HCT116 (cell line): ENCODE data around the gene GDI1. TPM values are rescaled to one million over a fixed set of nuclear protein-coding genes. Genes with fewer than 3 reads are reported as not detected.
A peak's percentile ranks its signal among the peaks of the same experiment; 100 is the strongest.

ENCODE experiments used
- ATAC-seq: fragments of 200-7000 bp; cut with Tn5 transposase; 2 replicates; pipeline ENCODE4 v1.9.1; 2020; ENCODE audit warnings: mild to moderate bottlenecking, moderate library complexity
- BruUV-seq: library from RNA; stranded (reverse); fragments of 400-500 nt; replicated peaks from 2 replicates; lab custom pipeline; 2021; lab: Mats Ljungman, UMichigan
- CTCF ChIA-PET: fragments of 300-600 bp; sonication (Branson Sonifier 250); formaldehyde crosslinking; loops from one replicate; lab custom pipeline; 2021; ENCODE audit warnings: antibody characterized with exemption; lab: Charles Lee
- POLR2A ChIA-PET: fragments of 300-600, 350-600 bp; sonication (Branson Sonifier 250); formaldehyde crosslinking; loops from one replicate; lab custom pipeline; 2021; ENCODE audit warnings: antibody characterized with exemption; lab: Charles Lee
- RAD21 ChIA-PET, 2 experiments: fragments of 300-600 bp; sonication (Branson Sonifier 250); formaldehyde crosslinking; loops; one replicate each; lab custom pipeline; 2023; ENCODE audit warnings: low total read pairs in 2 of 2; ENCODE audit not compliant: uncharacterized antibody in 2 of 2, unreplicated experiment in 2 of 2, low non-redundant PET in 1 of 2; lab: Charles Lee
- DNase-seq: peaks from one replicate; pipeline ENCODE4 v3.0.0-alpha.2; 2010; ENCODE audit warnings: low read depth, low spot score
- H2AFZ ChIP-seq: fragments of 200-600 bp; shearing (Covaris generic), sonication (generic); 2 replicates; pipeline ENCODE4 v1.6.1; 2017; ENCODE audit warnings: low read depth, mixed run types, mixed read lengths, antibody characterized with exemption, low read length; ENCODE audit not compliant: poor library complexity, severe bottlenecking
- H3K27ac ChIP-seq: 2 replicates; pipeline ENCODE4 v1.5.1; 2012; ENCODE audit warnings: low read depth, low read length
- H3K27me3 ChIP-seq: fragments of 200-600 bp; sonication (generic); 2 replicates; pipeline ENCODE4 v1.6.1; 2016; ENCODE audit warnings: mixed run types, low read length, mixed read lengths; ENCODE audit not compliant: insufficient read depth
- H3K36me3 ChIP-seq, 2 experiments: fragments of 200-500 bp in 1 of 2; fragments of 200-600 bp in 1 of 2; sonication (Bioruptor generic) in 1 of 2; sonication (generic) in 1 of 2; 2 replicates each; pipeline versions ENCODE4 v1.5.1 to v1.6.1; 2014 to 2016; ENCODE audit warnings: low read length in 2 of 2, inconsistent platforms in 1 of 2, mixed read lengths in 1 of 2, mixed run types in 1 of 2; ENCODE audit not compliant: insufficient read depth in 2 of 2, control insufficient read depth in 1 of 2
- H3K4me1 ChIP-seq, 2 experiments: fragments of 200-600 bp in 1 of 2; sonication (generic) in 1 of 2; 2 replicates each; pipeline versions ENCODE4 v1.5.1 to v1.6.1; 2012 to 2017; ENCODE audit warnings: low read length in 2 of 2, inconsistent platforms in 1 of 2, mild to moderate bottlenecking in 1 of 2, mixed read lengths in 1 of 2, mixed run types in 1 of 2, moderate library complexity in 1 of 2; ENCODE audit not compliant: insufficient read depth in 2 of 2, control insufficient read depth in 1 of 2
- H3K4me2 ChIP-seq: fragments of 200-600 bp; sonication (generic); 2 replicates; pipeline ENCODE4 v1.6.1; 2017; ENCODE audit warnings: mixed run types, low read length, mixed read lengths
- H3K4me3 ChIP-seq, 2 experiments: fragments of 200-600 bp in 1 of 2; sonication (generic) in 1 of 2; replicated peaks in 1 of 2; 2 replicates each; pipeline ENCODE4 v1.5.1; 2011 to 2016; ENCODE audit warnings: low read length in 2 of 2, control low read depth in 1 of 2, low read depth in 1 of 2, mild to moderate bottlenecking in 1 of 2, mixed read lengths in 1 of 2, mixed run types in 1 of 2
- H3K79me2 ChIP-seq: fragments of 200-600 bp; sonication (generic); 2 replicates; pipeline ENCODE4 v1.6.1; 2017; ENCODE audit warnings: mild to moderate bottlenecking, mixed run types, low read length, moderate library complexity, mixed read lengths; ENCODE audit not compliant: insufficient read depth
- H3K9ac ChIP-seq: fragments of 200-600 bp; sonication (generic); 2 replicates; pipeline ENCODE4 v1.6.1; 2016; ENCODE audit warnings: low read length, mixed read lengths
- H3K9me2 ChIP-seq: fragments of 200-600 bp; sonication (generic), shearing (Covaris generic); 2 replicates; pipeline ENCODE4 v1.6.1; 2017; ENCODE audit warnings: mixed run types, mild to moderate bottlenecking, moderate library complexity; ENCODE audit not compliant: insufficient read depth
- H3K9me3 ChIP-seq, 2 experiments: fragments of 200-500 bp in 1 of 2; fragments of 200-600 bp in 1 of 2; sonication (Bioruptor generic) in 1 of 2; sonication (generic) in 1 of 2; 2 replicates each; pipeline ENCODE4 v1.6.1; 2014 to 2017; ENCODE audit warnings: low read length in 2 of 2, mixed read lengths in 2 of 2, inconsistent platforms in 1 of 2, low read depth in 1 of 2, mild to moderate bottlenecking in 1 of 2, mixed run types in 1 of 2, moderate library complexity in 1 of 2; ENCODE audit not compliant: control insufficient read depth in 1 of 2, insufficient read depth in 1 of 2
- H4K20me1 ChIP-seq: fragments of 200-600 bp; sonication (generic), shearing (Covaris generic); 2 replicates; pipeline ENCODE4 v1.6.1; 2017; ENCODE audit warnings: mixed run types, mild to moderate bottlenecking, moderate library complexity; ENCODE audit not compliant: insufficient read depth
- EGR1 ChIP-seq: IDR thresholded peaks from 2 replicates; pipeline ENCODE4 v1.6.1; 2012; ENCODE audit warnings: low read depth
- EZH2phosphoT487 ChIP-seq: fragments of 200-600 bp; IDR thresholded peaks from 2 replicates; pipeline ENCODE4 v1.6.1; 2018; ENCODE audit warnings: antibody characterized with exemption, borderline replicate concordance
- FOSL1 ChIP-seq: IDR thresholded peaks from 2 replicates; pipeline ENCODE4 v1.6.1; 2012; ENCODE audit warnings: low read depth
- JUND ChIP-seq: IDR thresholded peaks from 2 replicates; pipeline ENCODE4 v1.6.1; 2012
- POLR2AphosphoS5 ChIP-seq: IDR thresholded peaks from 2 replicates; pipeline ENCODE4 v1.6.1; 2011; ENCODE audit warnings: mild to moderate bottlenecking, low read depth, low read length, moderate library complexity
- SRF ChIP-seq: IDR thresholded peaks from 2 replicates; pipeline ENCODE4 v1.6.1; 2012; ENCODE audit warnings: low read depth
- ZFX ChIP-seq: fragments of 450-650 bp; IDR thresholded peaks from 2 replicates; pipeline ENCODE4 v1.6.1; 2017
- intact Hi-C: fragments of 100-400 bp; cut with micrococcal nuclease; formaldehyde crosslinking; loops from 2 replicates; pipeline ENCODE4 v1.10.0; 2022
- total RNA-seq: library from RNA; stranded (reverse); gene quantifications from one replicate; pipeline ENCODE4 v1.2.1, GENCODE V29; 2021; ENCODE audit not compliant: unreplicated experiment
- TF ChIP-seq, protein P1 (sequence below), 3 experiments: fragments of 200-600 bp in 1 of 3; sonication (generic) in 1 of 3; IDR thresholded peaks in 2 of 3; conservative IDR thresholded peaks in 1 of 3; 2 replicates each; pipeline ENCODE4 v1.5.1; 2012 to 2017; ENCODE audit warnings: low read depth in 2 of 3, low read length in 2 of 3, antibody characterized with exemption in 1 of 3, borderline replicate concordance in 1 of 3, control low read depth in 1 of 3, mild to moderate bottlenecking in 1 of 3, mixed read lengths in 1 of 3, mixed run types in 1 of 3, moderate library complexity in 1 of 3; ENCODE audit not compliant: insufficient read depth in 1 of 3
- TF ChIP-seq, protein P2 (sequence below): IDR thresholded peaks from 2 replicates; pipeline ENCODE4 v1.6.1; 2012

The GDI1 gene
- total RNA-seq, 1 experiment from 2014 or later = 122 TPM

DNA sequence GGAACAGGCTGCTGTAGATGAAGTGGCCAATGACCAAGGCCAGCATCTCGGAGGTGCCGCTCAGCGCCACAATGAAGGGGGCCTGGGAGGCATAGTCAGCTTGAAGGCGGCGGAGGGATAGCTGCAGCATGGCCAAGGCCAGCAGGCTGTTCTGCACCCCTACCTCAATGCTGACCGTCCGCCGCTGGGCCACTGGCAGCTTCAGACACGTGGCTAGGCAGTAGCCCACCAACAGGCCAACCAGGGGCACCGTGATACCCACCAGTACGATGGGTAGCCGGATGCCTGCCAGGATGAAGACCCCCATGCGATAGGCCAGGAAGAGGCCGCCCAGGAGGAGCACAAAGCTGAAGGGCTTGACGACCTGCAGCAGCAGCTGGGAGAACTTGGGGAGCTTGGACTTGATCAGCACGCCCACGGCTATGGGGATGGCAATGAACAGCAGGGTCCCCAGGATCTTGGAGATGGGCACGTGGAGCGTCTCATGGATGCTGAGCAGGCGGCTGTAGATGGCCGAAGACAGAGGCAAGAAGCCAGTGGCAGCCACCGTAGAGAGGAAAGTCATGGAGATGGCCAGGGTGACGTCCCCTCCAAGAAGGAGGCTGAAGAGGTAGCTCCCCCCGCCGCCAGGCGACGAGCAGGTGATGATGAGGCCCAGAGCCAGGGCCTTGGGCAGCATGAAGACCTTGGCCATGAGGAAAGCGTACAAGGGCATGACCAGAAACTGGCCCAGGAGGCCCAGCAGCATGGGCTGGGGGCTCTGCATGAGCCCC, 50.8 kb downstream of the GDI1 start:
- no peak for ATAC-seq
- Histone ChIP-seq H3K27me3 (no peaks in the 10 kb centered on the region), H3K4me3 (no peak overlapping the region), H3K9me2 (no peaks in the 10 kb centered on the region), H3K79me2 (peaks cover 15% of the 10 kb centered on the region), H3K36me3 (peaks cover 0 to 10% of the 10 kb centered on the region in 2 experiments; a peak in 1 of 4 replicates), H3K27ac (peak overlapping the region; percentile 92), H3K9me3 (no peaks in the 10 kb centered on the region), H2AFZ (no peak overlapping the region), H3K4me2 (peak overlapping the region; percentile 70; the same call in 1 of the 2 replicates), H3K4me1 (peaks cover 7 to 36% of the 10 kb centered on the region in 2 experiments; a peak in 3 of 4 replicates), H3K9ac (no peak overlapping the region), H4K20me1 (no peaks in the 10 kb centered on the region)
- TF ChIP-seq, protein P1, sequence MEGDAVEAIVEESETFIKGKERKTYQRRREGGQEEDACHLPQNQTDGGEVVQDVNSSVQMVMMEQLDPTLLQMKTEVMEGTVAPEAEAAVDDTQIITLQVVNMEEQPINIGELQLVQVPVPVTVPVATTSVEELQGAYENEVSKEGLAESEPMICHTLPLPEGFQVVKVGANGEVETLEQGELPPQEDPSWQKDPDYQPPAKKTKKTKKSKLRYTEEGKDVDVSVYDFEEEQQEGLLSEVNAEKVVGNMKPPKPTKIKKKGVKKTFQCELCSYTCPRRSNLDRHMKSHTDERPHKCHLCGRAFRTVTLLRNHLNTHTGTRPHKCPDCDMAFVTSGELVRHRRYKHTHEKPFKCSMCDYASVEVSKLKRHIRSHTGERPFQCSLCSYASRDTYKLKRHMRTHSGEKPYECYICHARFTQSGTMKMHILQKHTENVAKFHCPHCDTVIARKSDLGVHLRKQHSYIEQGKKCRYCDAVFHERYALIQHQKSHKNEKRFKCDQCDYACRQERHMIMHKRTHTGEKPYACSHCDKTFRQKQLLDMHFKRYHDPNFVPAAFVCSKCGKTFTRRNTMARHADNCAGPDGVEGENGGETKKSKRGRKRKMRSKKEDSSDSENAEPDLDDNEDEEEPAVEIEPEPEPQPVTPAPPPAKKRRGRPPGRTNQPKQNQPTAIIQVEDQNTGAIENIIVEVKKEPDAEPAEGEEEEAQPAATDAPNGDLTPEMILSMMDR (IDR thresholded peaks at IDR 0.05 in 2 of 3, conservative IDR thresholded peaks at IDR 0.05 in 1 of 3; ENCODE audit: borderline replicate concordance in 1 of 3, insufficient read depth in 1 of 3, low read depth in 2 of 3, low read length in 2 of 3) = no peak
- TF ChIP-seq EZH2phosphoT487 = no peak
- TF ChIP-seq FOSL1 = no peak
- TF ChIP-seq POLR2AphosphoS5 = no peak
- no peak for TF ChIP-seq EGR1
- TF ChIP-seq, protein P2, sequence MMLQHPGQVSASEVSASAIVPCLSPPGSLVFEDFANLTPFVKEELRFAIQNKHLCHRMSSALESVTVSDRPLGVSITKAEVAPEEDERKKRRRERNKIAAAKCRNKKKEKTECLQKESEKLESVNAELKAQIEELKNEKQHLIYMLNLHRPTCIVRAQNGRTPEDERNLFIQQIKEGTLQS = no peak
- TF ChIP-seq ZFX = no peak
- no peak for TF ChIP-seq SRF
- no peak for TF ChIP-seq JUND
- intact Hi-C loops = no loop called here
- ChIA-PET POLR2A (no interaction called here), CTCF (interaction anchor here (1.1 kb wide), 1 partner anchor 114 kb away, joined by 3 read pairs; no protein-coding TSS in a partner anchor), RAD21 (no interaction called here)
- BruUV-seq = no TSS peak
- no peak for DNase-seq
